ENCODE measurements around the gene EIF4B. TPM values are rescaled to one million over a fixed set of nuclear protein-coding genes. Genes with fewer than 3 reads are reported as not detected.

EIF4B gene
- total RNA-seq, 2 experiments from 2014 or later, result 813 to 821 TPM

DNA sequence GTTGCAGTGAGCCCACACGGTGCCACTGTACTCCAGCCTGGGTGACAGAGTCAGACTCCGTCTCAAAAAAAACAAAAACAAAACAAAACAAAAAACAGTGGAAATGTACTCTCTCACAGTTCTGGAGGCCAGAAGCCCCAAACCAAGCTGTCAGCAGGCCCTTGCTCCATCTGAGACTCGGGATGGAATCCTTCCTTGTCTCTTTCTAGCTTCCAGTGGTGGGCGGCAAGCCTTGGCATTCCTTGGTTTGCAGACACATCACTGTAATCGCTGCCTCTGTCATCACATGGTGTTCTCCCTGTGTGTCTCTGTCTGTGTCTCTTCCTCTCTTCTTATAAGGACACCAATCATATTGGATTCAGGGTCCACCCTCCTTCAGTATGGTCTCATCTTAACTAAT is 50.0 kb downstream of the EIF4B start:
- intact Hi-C loops (cut with micrococcal nuclease), result no loop called here
- Mint-ChIP-seq H3K27me3 (ENCODE audit: low read depth) (no peaks in the 10 kb centered on the region), H3K36me3 (ENCODE audit: low read depth) (no peaks in the 10 kb centered on the region), H3K4me3 (no peak overlapping the region), H3K4me1 (ENCODE audit: low read depth) (peaks cover 8% of the 10 kb centered on the region), H3K27ac (no peak overlapping the region), H3K9me3 (no peaks in the 10 kb centered on the region)
- no peak for DNase-seq
- CTCF ChIA-PET, result interaction anchor here (0.5 to 4.2 kb wide), 6 partner anchors 10 to 242 kb away, joined by 3 to 32 read pairs (median 4); no protein-coding TSS in a partner anchor

DNA sequence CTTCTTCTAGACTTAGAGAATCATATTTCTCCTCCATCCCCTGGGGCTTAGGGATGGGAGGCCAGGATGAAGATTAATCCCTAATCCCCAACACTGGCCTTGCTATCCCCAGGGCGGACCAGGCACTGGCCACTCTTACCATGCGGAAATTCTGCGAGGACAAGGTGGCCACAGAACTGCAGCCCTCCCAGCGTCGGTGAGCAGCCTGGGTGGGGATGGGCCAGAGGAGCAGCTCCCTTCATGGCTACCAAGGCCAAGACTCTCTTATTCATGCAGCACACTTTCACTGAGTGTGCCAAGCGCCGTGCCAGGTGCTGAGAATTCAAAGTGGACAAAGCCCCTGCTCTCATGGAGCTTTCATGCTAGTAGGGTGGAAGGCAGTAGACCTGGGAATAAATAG is 50.6 kb downstream of the EIF4B start:
- no peaks in the 10 kb centered on the region for H3K27me3 Mint-ChIP-seq (ENCODE audit: low read depth)
- H3K4me3 Mint-ChIP-seq, result no peak overlapping the region
- no peaks in the 10 kb centered on the region for H3K9me3 Mint-ChIP-seq
- CTCF ChIA-PET, result interaction anchor here (1.1 to 4.2 kb wide), 3 partner anchors 9 to 41 kb away, joined by 3 to 32 read pairs (median 7); no protein-coding TSS in a partner anchor
- H3K27ac Mint-ChIP-seq, result no peak overlapping the region
- H3K36me3 Mint-ChIP-seq (ENCODE audit: low read depth), result no peaks in the 10 kb centered on the region
- H3K4me1 Mint-ChIP-seq (ENCODE audit: low read depth), result peaks cover 8% of the 10 kb centered on the region
- intact Hi-C loops (cut with micrococcal nuclease), result no loop called here
- DNase-seq, result no peak

DNA sequence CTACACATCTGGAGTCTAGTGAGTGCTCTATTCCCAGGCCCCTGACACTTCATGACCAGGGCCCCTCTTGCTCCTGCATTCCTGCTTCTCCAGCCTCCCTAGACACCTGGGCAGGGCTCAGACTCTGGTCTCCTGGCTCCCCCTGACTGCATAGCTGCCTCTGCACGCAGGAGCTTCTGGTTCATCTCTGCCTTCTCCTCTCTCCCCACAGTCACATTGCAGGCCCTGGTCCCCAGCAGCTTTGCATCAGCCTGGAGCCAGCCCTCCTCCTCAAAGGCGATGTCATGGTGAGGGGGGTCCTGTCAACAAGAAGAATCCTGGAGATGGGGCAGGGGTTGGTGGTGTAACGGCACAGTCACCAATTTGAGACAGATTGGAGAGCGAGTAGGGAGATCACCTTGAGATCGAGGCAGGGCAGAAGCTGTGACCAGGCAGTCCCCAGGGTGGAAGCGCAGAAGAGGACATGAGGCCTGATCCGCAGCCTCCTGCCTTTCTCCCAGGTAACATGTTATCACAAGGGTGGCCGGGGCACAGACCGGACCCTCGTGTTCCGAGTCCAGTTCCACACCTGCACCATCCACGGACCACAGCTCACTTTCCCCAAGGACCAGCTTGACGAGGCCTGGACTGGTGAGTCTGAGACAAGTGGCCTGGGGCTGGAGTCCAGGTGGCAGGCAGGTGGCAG is 51.7 kb downstream of the EIF4B start:
- Mint-ChIP-seq H3K36me3 (ENCODE audit: low read depth) (no peaks in the 10 kb centered on the region), H3K4me1 (ENCODE audit: low read depth) (peaks cover 8% of the 10 kb centered on the region), H3K4me3 (no peak overlapping the region), H3K27ac (no peak overlapping the region), H3K27me3 (ENCODE audit: low read depth) (no peaks in the 10 kb centered on the region), H3K9me3 (no peaks in the 10 kb centered on the region)
- CTCF ChIA-PET, result interaction anchor here (0.5 to 2.0 kb wide), 4 partner anchors 8 to 63 kb away, joined by 3 to 7 read pairs (median 4); no protein-coding TSS in a partner anchor
- DNase-seq, result no peak
- intact Hi-C loops (cut with micrococcal nuclease), result no loop called here

DNA sequence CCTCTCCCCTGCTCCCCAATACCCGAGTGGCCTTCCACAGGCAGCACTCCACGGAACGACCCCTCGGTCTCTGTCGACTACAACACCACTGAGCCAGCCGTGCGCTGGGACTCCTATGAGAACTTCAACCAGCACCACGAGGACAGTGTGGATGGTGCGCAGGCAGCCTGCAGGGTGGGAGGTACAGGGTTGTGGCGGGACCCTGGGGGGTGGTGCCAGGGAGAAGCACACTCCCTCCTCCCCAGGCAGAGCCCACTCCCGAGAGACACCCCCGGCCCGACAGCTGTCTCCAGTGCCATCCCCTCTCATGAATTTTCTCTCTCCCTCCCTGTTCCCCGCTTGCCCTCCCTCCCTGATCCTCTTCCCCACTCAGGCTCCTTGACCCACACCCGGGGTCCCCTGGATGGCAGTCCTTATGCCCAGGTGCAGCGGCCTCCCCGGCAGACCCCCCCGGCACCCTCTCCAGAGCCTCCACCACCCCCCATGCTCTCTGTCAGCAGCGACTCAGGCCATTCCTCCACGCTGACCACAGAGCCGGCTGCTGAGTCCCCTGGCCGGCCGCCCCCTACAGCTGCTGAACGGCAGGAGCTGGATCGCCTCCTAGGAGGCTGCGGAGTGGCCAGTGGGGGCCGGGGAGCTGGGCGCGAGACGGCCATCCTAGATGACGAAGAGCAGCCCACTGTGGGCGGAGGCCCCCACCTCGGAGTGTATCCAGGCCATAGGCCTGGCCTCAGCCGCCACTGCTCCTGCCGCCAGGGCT is 52.6 kb downstream of the EIF4B start:
- no peak for DNase-seq
- Mint-ChIP-seq H3K27me3 (ENCODE audit: low read depth) (no peaks in the 10 kb centered on the region), H3K4me1 (ENCODE audit: low read depth) (peaks cover 4% of the 10 kb centered on the region), H3K36me3 (ENCODE audit: low read depth) (no peaks in the 10 kb centered on the region), H3K27ac (no peak overlapping the region), H3K4me3 (no peak overlapping the region), H3K9me3 (no peaks in the 10 kb centered on the region)
- CTCF ChIA-PET, result interaction anchor here (2.0 kb wide), 1 partner anchor 40 kb away, joined by 5 read pairs; no protein-coding TSS in a partner anchor
- intact Hi-C loops (cut with micrococcal nuclease), result no loop called here

DNA sequence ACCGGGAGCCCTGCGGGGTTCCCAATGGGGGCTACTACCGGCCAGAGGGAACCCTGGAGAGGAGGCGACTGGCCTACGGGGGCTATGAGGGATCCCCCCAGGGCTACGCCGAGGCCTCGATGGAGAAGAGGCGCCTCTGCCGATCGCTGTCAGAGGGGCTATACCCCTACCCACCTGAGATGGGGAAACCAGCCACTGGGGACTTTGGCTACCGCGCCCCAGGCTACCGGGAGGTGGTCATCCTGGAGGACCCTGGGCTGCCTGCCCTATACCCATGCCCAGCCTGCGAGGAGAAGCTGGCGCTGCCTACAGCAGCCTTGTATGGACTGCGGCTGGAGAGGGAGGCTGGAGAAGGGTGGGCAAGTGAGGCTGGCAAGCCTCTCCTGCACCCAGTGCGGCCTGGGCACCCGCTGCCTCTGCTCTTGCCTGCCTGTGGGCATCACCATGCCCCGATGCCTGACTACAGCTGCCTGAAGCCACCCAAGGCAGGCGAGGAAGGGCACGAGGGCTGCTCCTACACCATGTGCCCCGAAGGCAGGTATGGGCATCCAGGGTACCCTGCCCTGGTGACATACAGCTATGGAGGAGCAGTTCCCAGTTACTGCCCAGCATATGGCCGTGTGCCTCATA is 53.3 kb downstream of the EIF4B start:
- H3K9me3 Mint-ChIP-seq, result no peaks in the 10 kb centered on the region
- no peak overlapping the region for H3K27ac Mint-ChIP-seq
- intact Hi-C loops (cut with micrococcal nuclease), result no loop called here
- CTCF ChIA-PET, result interaction anchor here (2.0 kb wide), 1 partner anchor 40 kb away, joined by 5 read pairs; no protein-coding TSS in a partner anchor
- no peak for DNase-seq
- H3K36me3 Mint-ChIP-seq (ENCODE audit: low read depth), result no peaks in the 10 kb centered on the region
- H3K4me3 Mint-ChIP-seq, result no peak overlapping the region
- no peaks in the 10 kb centered on the region for H3K4me1 Mint-ChIP-seq (ENCODE audit: low read depth)
- H3K27me3 Mint-ChIP-seq (ENCODE audit: low read depth), result no peaks in the 10 kb centered on the region

DNA sequence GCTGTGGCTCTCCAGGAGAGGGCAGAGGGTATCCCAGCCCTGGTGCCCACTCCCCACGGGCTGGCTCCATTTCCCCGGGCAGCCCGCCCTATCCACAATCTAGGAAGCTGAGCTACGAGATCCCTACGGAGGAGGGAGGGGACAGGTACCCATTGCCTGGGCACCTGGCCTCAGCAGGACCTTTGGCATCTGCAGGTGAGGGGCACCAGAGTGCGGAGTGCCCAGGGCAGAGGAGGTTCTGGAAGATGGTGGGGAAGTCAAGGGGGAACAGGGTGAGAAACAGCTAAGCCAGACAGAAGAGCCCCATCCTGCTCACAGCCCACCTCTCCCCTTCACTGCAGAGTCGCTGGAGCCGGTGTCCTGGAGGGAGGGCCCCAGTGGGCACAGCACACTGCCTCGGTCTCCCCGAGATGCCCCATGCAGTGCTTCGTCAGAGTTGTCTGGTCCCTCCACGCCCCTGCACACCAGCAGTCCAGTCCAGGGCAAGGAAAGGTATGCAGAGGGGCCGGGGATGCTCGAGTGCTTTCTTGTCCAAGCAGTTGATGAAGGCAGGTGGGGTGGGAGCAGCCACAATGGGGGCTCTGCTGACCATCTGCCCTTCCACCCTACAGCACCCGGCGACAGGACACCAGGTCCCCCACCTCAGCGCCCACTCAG is 53.9 kb downstream of the EIF4B start:
- no peak overlapping the region for H3K27ac Mint-ChIP-seq
- no peak overlapping the region for H3K4me3 Mint-ChIP-seq
- CTCF ChIA-PET, result interaction anchor here (2.0 to 2.1 kb wide), 2 partner anchors 39 to 42 kb away, joined by 5 to 9 read pairs; partner anchors contain the start of gene SOAT2
- peaks cover 2% of the 10 kb centered on the region for H3K36me3 Mint-ChIP-seq (ENCODE audit: low read depth)
- DNase-seq, result no peak
- H3K27me3 Mint-ChIP-seq (ENCODE audit: low read depth), result no peaks in the 10 kb centered on the region
- intact Hi-C loops (cut with micrococcal nuclease), result no loop called here
- H3K4me1 Mint-ChIP-seq (ENCODE audit: low read depth), result no peaks in the 10 kb centered on the region
- no peaks in the 10 kb centered on the region for H3K9me3 Mint-ChIP-seq

DNA sequence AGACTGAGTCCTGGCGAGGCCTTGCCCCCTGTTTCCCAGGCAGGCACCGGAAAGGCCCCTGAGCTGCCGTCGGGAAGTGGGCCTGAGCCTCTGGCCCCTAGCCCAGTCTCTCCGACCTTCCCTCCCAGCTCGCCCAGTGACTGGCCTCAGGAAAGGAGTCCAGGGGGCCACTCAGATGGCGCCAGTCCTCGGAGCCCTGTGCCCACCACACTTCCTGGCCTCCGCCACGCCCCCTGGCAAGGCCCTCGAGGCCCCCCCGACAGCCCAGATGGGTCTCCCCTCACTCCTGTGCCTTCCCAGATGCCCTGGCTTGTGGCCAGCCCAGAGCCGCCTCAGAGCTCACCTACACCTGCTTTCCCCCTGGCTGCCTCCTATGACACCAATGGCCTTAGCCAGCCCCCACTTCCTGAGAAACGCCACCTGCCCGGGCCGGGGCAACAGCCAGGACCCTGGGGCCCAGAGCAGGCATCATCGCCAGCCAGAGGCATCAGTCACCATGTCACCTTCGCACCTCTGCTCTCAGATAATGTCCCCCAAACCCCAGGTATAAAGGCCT is 54.5 kb downstream of the EIF4B start:
- Mint-ChIP-seq H3K4me1 (ENCODE audit: low read depth) (no peaks in the 10 kb centered on the region), H3K27me3 (ENCODE audit: low read depth) (no peaks in the 10 kb centered on the region), H3K36me3 (ENCODE audit: low read depth) (peaks cover 3% of the 10 kb centered on the region), H3K4me3 (no peak overlapping the region), H3K27ac (no peak overlapping the region), H3K9me3 (no peaks in the 10 kb centered on the region)
- intact Hi-C loops (cut with micrococcal nuclease), result no loop called here
- CTCF ChIA-PET, result interaction anchor here (2.1 kb wide), 1 partner anchor 42 kb away, joined by 9 read pairs; the partner anchor contains the start of gene SOAT2
- DNase-seq, result no peak

DNA sequence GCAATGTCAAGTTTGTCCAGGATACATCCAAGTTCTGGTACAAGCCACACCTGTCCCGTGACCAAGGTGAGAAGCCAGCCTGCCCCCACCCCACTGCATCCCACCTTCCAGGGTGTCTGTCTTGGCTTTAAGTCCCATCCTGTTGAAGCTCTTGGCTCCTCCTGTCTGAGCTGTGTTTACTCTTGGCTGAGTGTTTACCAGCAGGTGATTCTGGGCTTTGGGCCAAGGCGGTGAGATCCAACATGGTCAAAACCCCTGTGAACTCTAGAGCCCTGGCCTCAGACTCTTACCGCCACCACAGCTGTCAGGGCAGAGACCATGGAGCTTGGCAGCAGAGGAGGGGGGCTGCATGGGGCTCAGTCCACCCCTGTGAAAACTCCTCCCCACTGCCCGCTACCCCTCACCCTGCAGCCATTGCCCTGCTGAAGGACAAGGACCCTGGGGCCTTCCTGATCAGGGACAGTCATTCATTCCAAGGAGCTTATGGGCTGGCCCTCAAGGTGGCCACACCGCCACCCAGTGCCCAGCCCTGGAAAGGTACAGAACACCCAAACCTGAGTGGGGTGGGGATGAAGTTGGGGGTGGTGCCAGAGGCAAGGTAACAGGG is 55.3 kb downstream of the EIF4B start:
- Mint-ChIP-seq H3K27me3 (ENCODE audit: low read depth) (no peaks in the 10 kb centered on the region), H3K9me3 (no peaks in the 10 kb centered on the region), H3K4me3 (no peak overlapping the region), H3K36me3 (ENCODE audit: low read depth) (peaks cover 4% of the 10 kb centered on the region), H3K27ac (no peak overlapping the region), H3K4me1 (ENCODE audit: low read depth) (peaks cover 5% of the 10 kb centered on the region)
- intact Hi-C loops (cut with micrococcal nuclease), result no loop called here
- CTCF ChIA-PET, result interaction anchor here (0.8 to 2.1 kb wide), 6 partner anchors 8 to 151 kb away, joined by 3 to 9 read pairs (median 4); partner anchors contain the start of gene SOAT2
- DNase-seq, result no peak

DNA sequence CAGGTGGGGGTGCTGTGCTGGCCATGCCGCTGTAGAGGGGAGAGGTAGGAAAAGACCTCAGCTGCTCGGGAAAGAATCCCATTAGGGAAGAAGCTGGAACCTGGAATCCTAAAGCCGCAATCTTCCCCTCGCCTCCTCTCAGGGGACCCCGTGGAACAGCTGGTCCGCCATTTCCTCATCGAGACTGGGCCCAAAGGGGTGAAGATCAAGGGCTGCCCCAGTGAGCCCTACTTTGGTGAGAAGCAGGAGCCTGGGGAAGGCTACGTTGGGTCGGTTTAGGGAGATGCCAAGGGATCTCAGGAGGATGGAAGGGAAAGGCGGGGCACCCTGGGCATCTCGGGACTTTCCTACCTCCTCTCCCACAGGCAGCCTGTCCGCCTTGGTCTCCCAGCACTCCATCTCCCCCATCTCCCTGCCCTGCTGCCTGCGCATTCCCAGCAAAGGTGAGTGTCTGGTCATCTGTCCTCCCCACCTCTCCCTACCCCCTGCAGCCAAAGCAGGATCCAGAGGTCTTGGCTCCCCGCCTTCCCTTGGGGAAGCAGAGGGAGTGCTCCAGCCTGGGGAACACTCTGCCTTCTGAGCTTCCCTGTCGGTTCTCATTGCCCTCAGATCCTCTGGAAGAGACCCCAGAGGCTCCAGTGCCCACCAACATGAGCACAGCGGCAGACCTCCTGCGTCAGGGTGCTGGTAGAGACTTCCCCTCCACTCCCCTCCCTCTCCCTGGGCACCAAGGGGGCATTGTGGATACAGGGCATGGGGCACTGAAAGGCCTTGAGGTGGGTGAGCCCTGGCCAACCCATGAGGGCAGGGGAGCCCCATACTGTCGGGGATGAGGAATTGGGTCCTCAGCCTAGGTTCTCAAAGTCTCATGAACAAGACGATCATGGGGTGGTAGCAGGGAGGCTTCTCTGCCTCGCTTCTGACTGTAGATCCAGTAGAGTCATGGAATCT is 56.0 kb downstream of the EIF4B start:
- Mint-ChIP-seq H3K36me3 (ENCODE audit: low read depth) (peaks cover 4% of the 10 kb centered on the region), H3K9me3 (no peaks in the 10 kb centered on the region), H3K27ac (no peak overlapping the region), H3K27me3 (ENCODE audit: low read depth) (no peaks in the 10 kb centered on the region), H3K4me3 (no peak overlapping the region), H3K4me1 (ENCODE audit: low read depth) (peaks cover 8% of the 10 kb centered on the region)
- intact Hi-C loops (cut with micrococcal nuclease), result no loop called here
- no peak for DNase-seq
- CTCF ChIA-PET, result interaction anchor here (0.8 to 19.4 kb wide), 7 partner anchors 9 to 150 kb away, joined by 3 to 360 read pairs (median 5); partner anchors contain the start of genes IGFBP6 and SOAT2

DNA sequence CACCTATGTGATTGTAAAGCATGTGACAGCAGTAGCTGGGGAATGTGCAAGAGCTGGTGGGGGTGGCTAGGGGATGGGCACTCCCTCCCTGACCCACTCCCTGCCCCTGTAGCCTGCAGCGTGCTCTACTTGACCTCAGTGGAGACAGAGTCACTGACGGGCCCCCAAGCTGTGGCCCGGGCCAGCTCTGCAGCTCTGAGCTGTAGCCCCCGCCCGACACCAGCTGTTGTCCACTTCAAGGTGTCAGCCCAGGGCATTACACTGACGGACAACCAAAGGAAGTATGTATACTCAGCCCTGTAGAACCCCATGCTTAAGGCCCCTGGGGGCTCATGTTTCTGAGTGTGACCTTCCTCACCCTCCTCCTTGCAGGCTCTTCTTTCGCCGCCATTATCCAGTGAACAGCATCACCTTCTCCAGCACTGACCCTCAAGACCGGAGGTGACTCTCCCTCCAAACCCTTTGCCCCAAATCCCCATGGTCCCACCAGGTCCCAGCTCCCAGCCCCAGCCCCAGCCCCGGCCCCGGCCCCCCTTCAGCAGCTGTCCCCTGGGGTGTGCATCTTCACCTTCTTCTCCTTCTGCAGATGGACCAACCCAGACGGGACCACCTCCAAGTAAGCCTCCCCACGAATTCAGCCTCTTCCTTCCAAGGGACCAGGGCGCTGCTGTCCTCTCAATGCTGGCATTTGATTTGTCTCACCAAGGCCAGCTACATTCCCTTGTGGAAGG is 56.9 kb downstream of the EIF4B start:
- intact Hi-C loops (cut with micrococcal nuclease), result no loop called here
- H3K4me3 Mint-ChIP-seq, result no peak overlapping the region
- H3K4me1 Mint-ChIP-seq (ENCODE audit: low read depth), result peaks cover 8% of the 10 kb centered on the region
- H3K27ac Mint-ChIP-seq, result no peak overlapping the region
- no peaks in the 10 kb centered on the region for H3K9me3 Mint-ChIP-seq
- peaks cover 4% of the 10 kb centered on the region for H3K36me3 Mint-ChIP-seq (ENCODE audit: low read depth)
- CTCF ChIA-PET, result interaction anchor here (1.2 to 19.4 kb wide), 6 partner anchors 9 to 136 kb away, joined by 3 to 360 read pairs (median 6); partner anchors contain the start of genes IGFBP6 and SOAT2
- DNase-seq, result no peak
- H3K27me3 Mint-ChIP-seq (ENCODE audit: low read depth), result no peaks in the 10 kb centered on the region

Measured in activated naive CD4-positive, alpha-beta T cell treated with anti-CD3 and anti-CD28 coated beads for 36 hours (primary cell).